NCI-H345 treated with DMSO at 0.1 percent for 48 hours (cell line): ENCODE data around the gene MIGA2.

Source experiments
- DNase-seq: peaks from one replicate; lab custom pipeline; 2025; ENCODE audit not compliant: unreplicated experiment; lab: John Stamatoyannopoulos, UW

The MIGA2 gene

GRCh38 chr9:129118799-129119198 lies 82.4 kb downstream of the MIGA2 start:
- DNase-seq: no peak

GRCh38 chr9:129121483-129121882 lies 85.1 kb downstream of the MIGA2 start:
- no peak for DNase-seq
